A549 (cell line): Measurements from ENCODE around the gene TFB2M. TPM values are rescaled to one million over a fixed set of nuclear protein-coding genes. Genes with fewer than 3 reads are reported as not detected.

Experiments used
- ATAC-seq, 2 experiments: fragments of 200-7000 bp in 1 of 2; fragments of >200 bp in 1 of 2; cut with Nextera tagmentation in 1 of 2; cut with Tn5 transposase in 1 of 2; 3 replicates each; pipeline versions ENCODE4 v1.8.0 to v1.9.1; 2018 to 2020; ENCODE audit warnings: mild to moderate bottlenecking in 1 of 2, moderate library complexity in 1 of 2
- CTCF ChIA-PET: fragments of 300-600 bp; sonication (Branson Sonifier 250); formaldehyde crosslinking; extraction: SDS; loops from one replicate; lab custom pipeline; 2021; ENCODE audit warnings: antibody characterized with exemption, inconsistent platforms; lab: Yijun Ruan, JAX
- POLR2A ChIA-PET: fragments of 350-600 bp; formaldehyde crosslinking; extraction: SDS; loops from one replicate; lab custom pipeline; 2021; ENCODE audit warnings: antibody characterized with exemption, inconsistent platforms; lab: Yijun Ruan, JAX
- DNase-seq, 2 experiments: peaks; one replicate each; pipeline versions ENCODE4 v3.0.0 to v3.0.0-alpha.2; 2011 to 2016; ENCODE audit warnings: low read depth in 1 of 2, low spot score in 1 of 2
- FAIRE-seq: peaks from 2 replicates; lab custom pipeline; 2011; peaks lifted over from hg19 to GRCh38; lab: Jason Lieb, UNC
- H3K27ac ChIP-seq, 2 experiments: fragments of >200 bp; sonication (Bioruptor Twin); formaldehyde crosslinking; 3 replicates each; pipeline ENCODE4 v1.5.1; 2016 to 2017
- H3K4me1 ChIP-seq: fragments of >200 bp; sonication (Bioruptor Twin); formaldehyde crosslinking; 3 replicates; pipeline ENCODE4 v1.6.1; 2016
- H3K4me2 ChIP-seq: fragments of >200 bp; sonication (Bioruptor Twin); formaldehyde crosslinking; 3 replicates; pipeline ENCODE4 v1.6.1; 2016
- H3K4me3 ChIP-seq: fragments of >200 bp; sonication (Bioruptor Twin); formaldehyde crosslinking; 3 replicates; pipeline ENCODE4 v1.5.1; 2016
- H3K9me3 ChIP-seq: fragments of >200 bp; sonication (Bioruptor Twin); formaldehyde crosslinking; 3 replicates; pipeline ENCODE4 v1.6.1; 2016
- CHD2 ChIP-seq: fragments of 150-350 bp; IDR thresholded peaks from 2 replicates; pipeline ENCODE4 v1.6.1; 2014; ENCODE audit warnings: low read length; ENCODE audit not compliant: partially characterized antibody
- CTCF ChIP-seq: fragments of >200 bp; sonication (Bioruptor Twin); formaldehyde crosslinking; IDR thresholded peaks from 3 replicates; pipeline ENCODE4 v1.5.1; 2016
- HDAC2 ChIP-seq: fragments of 200-600 bp; sonication (generic); IDR thresholded peaks from 2 replicates; pipeline ENCODE4 v1.6.1; 2016
- HOXA7 ChIP-seq: fragments of 250-450 bp; sonication (Bioruptor Pico); IDR thresholded peaks from 2 replicates; pipeline ENCODE4 v1.5.0; 2020; ENCODE audit warnings: mild to moderate bottlenecking, moderate library complexity
- JUN ChIP-seq, 2 experiments: fragments of >200 bp; sonication (Bioruptor Twin); formaldehyde crosslinking; IDR thresholded peaks; 2 replicates in 1 of 2; 3 replicates in 1 of 2; pipeline ENCODE4 v1.6.1; 2016 to 2017
- KDM1A ChIP-seq: fragments of 200-600 bp; sonication (generic); IDR thresholded peaks from 2 replicates; pipeline ENCODE4 v1.6.1; 2016; ENCODE audit warnings: low read depth, mild to moderate bottlenecking
- PHF8 ChIP-seq: fragments of 200-600 bp; sonication (generic); IDR thresholded peaks from 2 replicates; pipeline ENCODE4 v1.6.1; 2016; ENCODE audit warnings: low read depth, mild to moderate bottlenecking, antibody characterized with exemption, moderate library complexity, borderline replicate concordance
- POLR2A ChIP-seq: IDR thresholded peaks from 2 replicates; pipeline ENCODE4 v1.6.1; 2012; ENCODE audit warnings: mild to moderate bottlenecking, low read length
- POLR2AphosphoS2 ChIP-seq: conservative IDR thresholded peaks from 2 replicates; pipeline ENCODE4 v1.6.1; 2012; ENCODE audit warnings: low read length, improper control_type of control experiment, inconsistent platforms
- RARB ChIP-seq: fragments of 250-450 bp; sonication (Bioruptor Pico); IDR thresholded peaks from 2 replicates; pipeline ENCODE4 v1.8.0; 2021; ENCODE audit warnings: mild to moderate bottlenecking, moderate library complexity
- RCOR1 ChIP-seq: fragments of 150-350 bp; IDR thresholded peaks from 2 replicates; pipeline ENCODE4 v1.6.1; 2014; ENCODE audit warnings: antibody characterized with exemption, low read length, low read depth
- REST ChIP-seq: fragments of 200-600 bp; sonication (generic); IDR thresholded peaks from 2 replicates; pipeline ENCODE4 v1.6.1; 2016; ENCODE audit warnings: antibody characterized with exemption, mild to moderate bottlenecking, moderate library complexity
- RFX5 ChIP-seq: fragments of 450-650 bp; IDR thresholded peaks from 2 replicates; pipeline ENCODE4 v1.7.1; 2014; ENCODE audit warnings: antibody characterized with exemption, mild to moderate bottlenecking, moderate library complexity
- SMC3 ChIP-seq: fragments of >200 bp; sonication (Bioruptor Twin); formaldehyde crosslinking; IDR thresholded peaks from 3 replicates; pipeline ENCODE4 v1.6.1; 2018; ENCODE audit warnings: inconsistent platforms
- SREBF2 ChIP-seq: fragments of 450-650 bp; IDR thresholded peaks from 2 replicates; pipeline ENCODE4 v1.6.1; 2014; ENCODE audit warnings: mild to moderate bottlenecking, moderate library complexity
- ZSCAN20 ChIP-seq: fragments of 250-450 bp; sonication (Bioruptor Pico); IDR thresholded peaks from 2 replicates; pipeline ENCODE4 v1.8.0; 2022; ENCODE audit warnings: mild to moderate bottlenecking, moderate library complexity
- WGBS: methylation state at CpG from one replicate; pipeline ENCODE4 v1.1.6; 2017; ENCODE audit errors: missing lambda C conversion rate; 5-methylcytosine and 5-hydroxymethylcytosine counted together
- polyA plus RNA-seq, 4 experiments: library from polyadenylated mRNA; depleted of rRNA in 3 of 4; stranded (reverse); fragments of >200 nt; fragmentation: RNase III in 1 of 4; extraction: RNeasy Plus Mini Kit Qiagen cat#74134 plus additional on column Dnase treatment in 1 of 4; gene quantifications; 2 replicates in 3 of 4; 3 replicates in 1 of 4; pipeline ENCODE4 v1.2.3, GENCODE V29; 2011 to 2017
- TF ChIP-seq, protein P1 (sequence below): IDR thresholded peaks from 2 replicates; pipeline ENCODE4 v1.6.1; 2012
- TF ChIP-seq, protein P2 (sequence below): IDR thresholded peaks from 2 replicates; pipeline ENCODE4 v1.6.1; 2012; ENCODE audit warnings: low read depth, borderline replicate concordance

TFB2M gene
- polyA plus RNA-seq, 2 of the 4 experiments (the other 2 are of a cell fraction) = 27.7 to 59.9 TPM

GRCh38 chr1:246508897-246509688 is 57.0 kb downstream of the TFB2M start:
- no peak for TF ChIP-seq RARB (CRISPR knock-in tag)
- no peak for TF ChIP-seq HOXA7
- no peak for TF ChIP-seq RCOR1
- TF ChIP-seq KDM1A = no peak
- TF ChIP-seq RFX5 = no peak
- TF ChIP-seq CTCF = no peak
- no peak for TF ChIP-seq PHF8
- TF ChIP-seq REST = no peak
- TF ChIP-seq HDAC2 = no peak
- TF ChIP-seq CHD2 = no peak
- TF ChIP-seq POLR2AphosphoS2 = no peak
- TF ChIP-seq SREBF2 = no peak
- ATAC-seq = peak; percentile 9 to 20; a peak in 3 of 6 replicates
- no peak overlapping the region for H3K27ac ChIP-seq
- H3K4me2 ChIP-seq = no peak overlapping the region
- peaks cover 4% of the 10 kb centered on the region for H3K9me3 ChIP-seq
- WGBS = 89% methylated on average over 19 of the region's 26 CpGs
- FAIRE-seq = no peak
- DNase-seq = peak in 1 of 2 experiments; percentile 19
- H3K4me3 ChIP-seq = no peak overlapping the region
- H3K4me1 ChIP-seq = peaks cover 2% of the 10 kb centered on the region; the same call in 2 of the 3 replicates
- ChIA-PET CTCF (interaction anchor here (0.5 to 1.4 kb wide), 2 partner anchors 72 to 1358 kb away, joined by 3 read pairs; no protein-coding TSS in a partner anchor), POLR2A (no interaction called here)

DNA sequence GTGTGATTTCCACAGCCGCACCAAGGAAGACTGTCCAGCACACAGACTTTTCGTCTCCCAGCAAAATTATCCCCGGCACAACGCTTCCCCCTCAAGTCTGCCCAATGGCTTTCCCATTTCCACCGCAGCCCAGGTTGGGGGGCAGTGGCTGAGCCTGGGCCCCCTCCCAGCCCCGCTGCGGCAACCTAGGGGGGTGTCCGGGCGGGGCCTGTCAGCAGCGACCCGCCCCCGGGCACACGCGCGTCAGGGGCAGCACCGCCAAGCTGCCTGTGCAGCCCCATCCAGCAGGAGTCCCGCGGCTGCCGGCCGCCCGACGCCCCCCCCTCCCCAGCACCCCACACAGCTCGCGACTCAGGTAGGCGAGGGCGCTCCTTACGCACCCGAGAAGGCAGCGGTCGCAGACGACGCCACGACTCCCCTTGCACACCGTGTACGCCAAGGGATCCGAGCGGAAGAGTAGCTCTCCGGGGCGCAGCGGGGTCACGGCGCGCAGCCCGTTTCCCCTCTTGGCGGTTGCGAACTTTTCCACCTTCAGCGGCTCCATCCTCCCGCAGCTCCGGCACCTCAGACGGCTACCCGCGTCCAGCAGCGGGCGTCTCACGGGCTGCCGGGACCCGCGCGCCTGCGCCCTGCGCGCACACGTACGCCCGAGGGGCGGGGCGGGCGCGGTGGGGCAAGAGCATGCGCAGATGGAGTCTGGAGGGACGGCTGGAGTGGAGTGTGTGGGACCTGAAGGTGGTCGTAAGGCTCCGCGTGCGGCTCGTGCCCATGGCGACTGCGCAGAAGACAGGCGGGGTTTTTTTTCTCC is 59.2 kb downstream of the TFB2M start, which contains the start of gene SMYD3:
SMYD3 (minus strand) TSS at position 606 of the 808 bp plus-strand sequence.
- Histone ChIP-seq H3K27ac (peak within 1 kb of the TSS; percentile 72 to 85), H3K9me3 (no peaks in the 10 kb centered on the region), H3K4me1 (peaks cover 19% of the 10 kb centered on the region; the same call in 2 of the 3 replicates), H3K4me3 (peak within 1 kb of the TSS; percentile 76), H3K4me2 (peak within 1 kb of the TSS; percentile 79)
- 6% methylated on average over 25 of the region's 79 CpGs for WGBS
- DNase-seq = peak; percentile 78 to 81
- FAIRE-seq = no peak
- ChIA-PET POLR2A (no interaction called here), CTCF (interaction anchor here (0.8 to 2.0 kb wide), 4 partner anchors 9 to 183 kb away, joined by 3 to 5 read pairs (median 4); no protein-coding TSS in a partner anchor)
- peak; percentile 82 for TF ChIP-seq POLR2A
- peak in 1 of 2 experiments; percentile 64; a peak in 1 of 5 replicates for TF ChIP-seq JUN (IDR thresholded peaks at IDR 0.05)
- TF ChIP-seq CTCF = 0 out of 3 replicates have a peak, but pooled peaks have one; percentile 11
- TF ChIP-seq SMC3 = 0 out of 3 replicates have a peak, but pooled peaks have one; percentile 15
- TF ChIP-seq, protein P1, sequence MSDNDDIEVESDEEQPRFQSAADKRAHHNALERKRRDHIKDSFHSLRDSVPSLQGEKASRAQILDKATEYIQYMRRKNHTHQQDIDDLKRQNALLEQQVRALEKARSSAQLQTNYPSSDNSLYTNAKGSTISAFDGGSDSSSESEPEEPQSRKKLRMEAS = peak; percentile 64
- TF ChIP-seq PHF8 = peak; percentile 54; the same call in 1 of the 2 replicates
- TF ChIP-seq, protein P2, sequence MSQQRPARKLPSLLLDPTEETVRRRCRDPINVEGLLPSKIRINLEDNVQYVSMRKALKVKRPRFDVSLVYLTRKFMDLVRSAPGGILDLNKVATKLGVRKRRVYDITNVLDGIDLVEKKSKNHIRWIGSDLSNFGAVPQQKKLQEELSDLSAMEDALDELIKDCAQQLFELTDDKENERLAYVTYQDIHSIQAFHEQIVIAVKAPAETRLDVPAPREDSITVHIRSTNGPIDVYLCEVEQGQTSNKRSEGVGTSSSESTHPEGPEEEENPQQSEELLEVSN = peak; percentile 69; the same call in 1 of the 2 replicates
- TF ChIP-seq CHD2 = no peak
- TF ChIP-seq ZSCAN20 (CRISPR knock-in tag) = no peak
- TF ChIP-seq, all 56 proteins: peak for 7
- peak; percentile 86 to 95 for ATAC-seq
